HG03108 (cell line): ENCODE results near the gene U2AF2.
A peak's percentile ranks its signal among the peaks of the same experiment; 100 is the strongest.

Experiments
- ATAC-seq: cut with Tn5 transposase; IDR thresholded peaks from one replicate; pipeline ENCODE4 v1.9.1; 2021; ENCODE audit warnings: moderate library complexity; ENCODE audit not compliant: unreplicated experiment

The U2AF2 gene

GRCh38 chr19:55654868-55655647, at the start of gene U2AF2:
Gene U2AF2, plus strand, starts transcription at chr19:55655035. Its CDS starts 70 bp downstream, at chr19:55655105.
- peak; percentile 32 for ATAC-seq

GRCh38 chr19:55605207-55605636, 49.6 kb upstream of the U2AF2 start:
- peak; percentile 62 for ATAC-seq

GRCh38 chr19:55605637-55606470, 49.0 kb upstream of the U2AF2 start, which contains the start of gene ZNF865:
Gene ZNF865, plus strand, starts transcription at chr19:55605647. Its CDS starts 7,972 bp downstream, at chr19:55613619.
- no peak for ATAC-seq

- no peak for ATAC-seq
These were observed 48.4 kb upstream of the U2AF2 start for GRCh38 chr19:55606471-55606787.

GRCh38 chr19:55606817-55607216, 48.0 kb upstream of the U2AF2 start:
- no peak for ATAC-seq

- ATAC-seq: no peak
These were observed 45.5 kb upstream of the U2AF2 start for GRCh38 chr19:55609326-55609725.

- ATAC-seq: no peak
These were observed 43.4 kb upstream of the U2AF2 start for GRCh38 chr19:55611300-55611982.

- ATAC-seq: no peak
These were observed 42.7 kb upstream of the U2AF2 start for GRCh38 chr19:55611983-55612645.

GRCh38 chr19:55613396-55613795, 41.4 kb upstream of the U2AF2 start:
- ATAC-seq: no peak

GRCh38 chr19:55613930-55614710, 40.7 kb upstream of the U2AF2 start:
- no peak for ATAC-seq

- ATAC-seq: no peak
These were observed 39.9 kb upstream of the U2AF2 start for GRCh38 chr19:55614711-55615542.

- no peak for ATAC-seq
These were observed 39.1 kb upstream of the U2AF2 start for GRCh38 chr19:55615543-55616394.

- no peak for ATAC-seq
These were observed 38.4 kb upstream of the U2AF2 start for GRCh38 chr19:55616395-55616875.

GRCh38 chr19:55617426-55617825, 37.4 kb upstream of the U2AF2 start:
- ATAC-seq: no peak

GRCh38 chr19:55618426-55618825, 36.4 kb upstream of the U2AF2 start:
- no peak for ATAC-seq

GRCh38 chr19:55619286-55619685, 35.5 kb upstream of the U2AF2 start:
- no peak for ATAC-seq

- ATAC-seq: no peak
These were observed 34.2 kb upstream of the U2AF2 start for GRCh38 chr19:55620410-55621204.
